MM.1S (cell line): ENCODE data around the gene GRIK4.

Experiments used
- DNase-seq: peaks from one replicate; pipeline ENCODE4 v3.0.0-alpha.2; 2015
- H2AFZ ChIP-seq: fragments of 300-600 bp; sonication (generic); 2 replicates; pipeline ENCODE4 v1.6.0; 2016; ENCODE audit warnings: antibody characterized with exemption, low read length
- H3F3A ChIP-seq: fragments of 300-600 bp; sonication (generic); 2 replicates; pipeline ENCODE4 v1.6.1; 2016; ENCODE audit warnings: mild to moderate bottlenecking, antibody characterized with exemption, low read length, moderate library complexity, mixed read lengths; ENCODE audit not compliant: insufficient read depth
- H3K27ac ChIP-seq: fragments of 300-600 bp; sonication (generic); 2 replicates; pipeline ENCODE4 v1.5.1; 2016; ENCODE audit warnings: mild to moderate bottlenecking, low read length
- H3K27me3 ChIP-seq: fragments of 300-600 bp; sonication (generic); replicated peaks from 2 replicates; pipeline ENCODE4 v1.6.0; 2016; ENCODE audit warnings: low read length; ENCODE audit not compliant: insufficient read depth
- H3K36me3 ChIP-seq: fragments of 300-600 bp; sonication (generic); replicated peaks from 2 replicates; pipeline ENCODE4 v1.6.1; 2016; ENCODE audit warnings: mild to moderate bottlenecking, low read length, mixed read lengths; ENCODE audit not compliant: insufficient read depth
- H3K4me1 ChIP-seq: fragments of 300-600 bp; sonication (generic); 2 replicates; pipeline ENCODE4 v1.6.1; 2016; ENCODE audit warnings: low read length, mixed read lengths
- H3K4me2 ChIP-seq: fragments of 300-600 bp; sonication (generic); 2 replicates; pipeline ENCODE4 v1.6.0; 2016; ENCODE audit warnings: low read depth, low read length
- H3K4me3 ChIP-seq: fragments of 300-600 bp; sonication (generic); 2 replicates; pipeline ENCODE4 v1.5.1; 2016; ENCODE audit warnings: low read length, mixed read lengths
- H3K79me2 ChIP-seq: fragments of 300-600 bp; sonication (generic); 2 replicates; pipeline ENCODE4 v1.6.1; 2016; ENCODE audit warnings: mixed run types, low read length, mixed read lengths
- H3K9ac ChIP-seq: fragments of 300-600 bp; sonication (generic); 2 replicates; pipeline ENCODE4 v1.6.1; 2016; ENCODE audit warnings: low read length, mixed read lengths
- H3K9me2 ChIP-seq: fragments of 300-600 bp; sonication (generic); replicated peaks from 2 replicates; pipeline ENCODE4 v1.6.1; 2016; ENCODE audit warnings: mild to moderate bottlenecking, low read length, mixed read lengths; ENCODE audit not compliant: insufficient read depth
- H3K9me3 ChIP-seq: fragments of 300-600 bp; sonication (generic); replicated peaks from 2 replicates; pipeline ENCODE4 v1.6.1; 2016; ENCODE audit warnings: mild to moderate bottlenecking, low read length, mixed read lengths; ENCODE audit not compliant: insufficient read depth
- H4K20me1 ChIP-seq: fragments of 300-600 bp; sonication (generic); 2 replicates; pipeline ENCODE4 v1.6.1; 2016; ENCODE audit warnings: mild to moderate bottlenecking, low read length, moderate library complexity, mixed read lengths; ENCODE audit not compliant: insufficient read depth
- EZH2 ChIP-seq: fragments of 300-600 bp; sonication (generic); optimal IDR thresholded peaks from 2 replicates; pipeline ENCODE3; 2017; ENCODE audit warnings: low read depth, mild to moderate bottlenecking, antibody characterized with exemption, low read length, mixed read lengths
- EZH2phosphoT487 ChIP-seq: fragments of 300-600 bp; sonication (generic); IDR thresholded peaks from 2 replicates; pipeline ENCODE4 v1.6.1; 2018; ENCODE audit warnings: antibody characterized with exemption, low read length
- TF ChIP-seq, protein P1 (sequence below): fragments of 300-600 bp; sonication (generic); IDR thresholded peaks from 2 replicates; pipeline ENCODE4 v1.5.1; 2016; ENCODE audit warnings: antibody characterized with exemption, low read length, mixed read lengths

The GRIK4 gene

DNA sequence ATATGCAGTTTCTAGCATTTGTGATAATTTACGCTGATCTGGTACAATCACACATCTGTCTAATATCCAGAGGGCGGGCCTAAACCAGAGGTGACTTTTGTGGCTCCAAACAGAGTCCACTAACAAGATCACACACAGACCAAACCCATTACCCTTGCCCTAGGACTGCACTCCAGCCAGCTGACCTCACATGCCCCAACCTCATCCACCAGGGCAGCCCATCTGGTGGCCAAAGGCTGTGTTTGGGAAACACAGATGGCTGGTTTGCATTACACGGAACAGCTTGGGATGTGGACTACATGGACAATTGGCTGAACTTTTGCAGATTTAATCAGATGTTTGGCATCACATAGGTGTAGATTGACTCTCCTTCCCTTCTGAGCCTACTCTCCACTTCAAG is 228.2 kb downstream of the GRIK4 start:
- no peak for DNase-seq
- no peaks in the 10 kb centered on the region for H3K79me2 ChIP-seq
- no peaks in the 10 kb centered on the region for H3K36me3 ChIP-seq
- H3F3A ChIP-seq, result no peaks in the 10 kb centered on the region
- H3K27ac ChIP-seq, result no peak overlapping the region
- no peaks in the 10 kb centered on the region for H3K9me2 ChIP-seq
- no peaks in the 10 kb centered on the region for H4K20me1 ChIP-seq
- no peaks in the 10 kb centered on the region for H3K4me1 ChIP-seq
- no peak overlapping the region for H3K9ac ChIP-seq
- H3K27me3 ChIP-seq, result no peaks in the 10 kb centered on the region
- TF ChIP-seq EZH2 (no peak), EZH2phosphoT487 (no peak)
- TF ChIP-seq, protein P1, sequence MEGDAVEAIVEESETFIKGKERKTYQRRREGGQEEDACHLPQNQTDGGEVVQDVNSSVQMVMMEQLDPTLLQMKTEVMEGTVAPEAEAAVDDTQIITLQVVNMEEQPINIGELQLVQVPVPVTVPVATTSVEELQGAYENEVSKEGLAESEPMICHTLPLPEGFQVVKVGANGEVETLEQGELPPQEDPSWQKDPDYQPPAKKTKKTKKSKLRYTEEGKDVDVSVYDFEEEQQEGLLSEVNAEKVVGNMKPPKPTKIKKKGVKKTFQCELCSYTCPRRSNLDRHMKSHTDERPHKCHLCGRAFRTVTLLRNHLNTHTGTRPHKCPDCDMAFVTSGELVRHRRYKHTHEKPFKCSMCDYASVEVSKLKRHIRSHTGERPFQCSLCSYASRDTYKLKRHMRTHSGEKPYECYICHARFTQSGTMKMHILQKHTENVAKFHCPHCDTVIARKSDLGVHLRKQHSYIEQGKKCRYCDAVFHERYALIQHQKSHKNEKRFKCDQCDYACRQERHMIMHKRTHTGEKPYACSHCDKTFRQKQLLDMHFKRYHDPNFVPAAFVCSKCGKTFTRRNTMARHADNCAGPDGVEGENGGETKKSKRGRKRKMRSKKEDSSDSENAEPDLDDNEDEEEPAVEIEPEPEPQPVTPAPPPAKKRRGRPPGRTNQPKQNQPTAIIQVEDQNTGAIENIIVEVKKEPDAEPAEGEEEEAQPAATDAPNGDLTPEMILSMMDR, result no peak
- no peak overlapping the region for H3K4me3 ChIP-seq
- H2AFZ ChIP-seq, result no peak overlapping the region
- no peak overlapping the region for H3K4me2 ChIP-seq
- H3K9me3 ChIP-seq, result no peaks in the 10 kb centered on the region

DNA sequence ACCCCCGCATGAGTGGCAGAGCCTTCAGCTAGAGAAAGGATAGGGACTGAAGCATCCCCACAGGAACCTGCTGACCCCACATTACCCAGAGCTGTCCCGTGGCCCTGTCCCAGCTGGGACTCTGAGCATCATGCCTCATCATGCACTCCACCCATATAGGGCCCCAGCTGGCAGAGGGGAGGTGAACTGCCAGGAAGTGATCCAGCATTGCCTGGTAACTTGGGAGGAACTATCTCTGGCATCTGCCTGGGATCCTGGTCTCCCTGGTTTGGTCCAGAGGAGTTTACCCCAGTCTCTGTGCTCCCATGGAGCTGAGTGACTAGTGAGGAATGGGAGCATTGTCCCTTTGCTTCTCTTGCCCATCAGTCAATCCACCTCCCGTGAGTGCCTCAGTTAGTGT is 228.8 kb downstream of the GRIK4 start:
- Histone ChIP-seq H3K9me2 (no peaks in the 10 kb centered on the region), H3K9me3 (no peaks in the 10 kb centered on the region), H3F3A (no peaks in the 10 kb centered on the region), H2AFZ (no peak overlapping the region), H3K36me3 (no peaks in the 10 kb centered on the region), H3K4me3 (no peak overlapping the region), H3K27ac (no peak overlapping the region), H3K4me1 (no peaks in the 10 kb centered on the region), H3K27me3 (no peaks in the 10 kb centered on the region), H3K79me2 (no peaks in the 10 kb centered on the region), H4K20me1 (no peaks in the 10 kb centered on the region), H3K4me2 (no peak overlapping the region), H3K9ac (no peak overlapping the region)
- DNase-seq, result no peak
- TF ChIP-seq EZH2phosphoT487 (no peak), EZH2 (no peak)
- TF ChIP-seq, protein P1, result no peak

DNA sequence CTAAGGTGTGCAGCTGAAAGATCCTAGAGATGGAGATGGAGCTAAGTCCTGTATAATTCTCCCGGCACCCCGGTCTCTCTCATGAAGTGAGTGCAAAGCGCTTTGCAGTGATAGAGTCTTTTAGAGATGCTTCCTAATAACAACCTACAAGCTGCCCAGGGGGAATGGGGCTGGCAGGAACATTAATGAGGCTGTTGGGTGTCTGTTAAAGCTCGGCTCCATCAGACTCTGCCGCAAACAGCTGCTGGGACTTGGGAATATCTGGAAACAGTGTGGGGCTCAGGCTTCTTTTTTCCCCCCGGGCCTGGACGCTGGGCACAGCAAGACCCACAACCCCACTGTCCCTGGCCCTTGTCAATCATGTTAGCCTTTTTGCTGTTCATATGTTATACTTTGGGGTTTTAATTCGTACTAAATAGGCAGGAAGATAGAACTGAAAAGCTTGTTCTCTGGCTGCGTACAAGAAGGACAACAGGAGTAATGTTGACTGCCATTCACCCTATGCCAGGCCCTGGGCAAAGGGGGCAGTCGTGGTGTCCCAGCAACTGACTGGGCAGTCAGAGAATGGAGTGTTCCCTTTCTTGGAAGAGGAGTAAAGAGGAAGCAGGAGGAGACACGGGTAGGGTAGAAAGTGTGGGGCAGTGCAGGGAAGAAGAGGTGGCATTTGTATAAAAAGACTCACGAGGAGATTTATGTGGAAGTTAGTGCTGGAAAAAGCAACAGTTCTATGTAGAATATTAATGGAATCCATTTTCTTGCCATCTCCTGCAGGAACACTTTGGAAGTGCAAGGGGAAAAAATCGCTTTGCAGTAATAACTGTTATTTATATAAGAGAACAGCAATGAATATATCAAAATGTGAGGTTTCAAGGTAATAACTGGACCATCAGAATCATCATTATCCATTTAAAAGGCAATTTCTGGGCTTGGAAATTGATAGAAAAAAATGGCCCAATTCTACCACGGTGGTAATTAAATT is 232.8 kb downstream of the GRIK4 start:
- H3K27me3 ChIP-seq, result no peaks in the 10 kb centered on the region

More for the DNA sequence above, 232.8 kb downstream of the GRIK4 start:
- no peaks in the 10 kb centered on the region for H3F3A ChIP-seq
- no peaks in the 10 kb centered on the region for H3K36me3 ChIP-seq
- H2AFZ ChIP-seq, result no peak overlapping the region
- H3K4me1 ChIP-seq, result no peaks in the 10 kb centered on the region
- no peak overlapping the region for H3K9ac ChIP-seq
- no peak for TF ChIP-seq EZH2phosphoT487
- no peak for TF ChIP-seq EZH2
- TF ChIP-seq, protein P1, result no peak
- H3K9me2 ChIP-seq, result no peaks in the 10 kb centered on the region
- no peak overlapping the region for H3K27ac ChIP-seq
- H3K79me2 ChIP-seq, result no peaks in the 10 kb centered on the region
- no peaks in the 10 kb centered on the region for H3K9me3 ChIP-seq
- H3K4me2 ChIP-seq, result no peak overlapping the region
- no peak overlapping the region for H3K4me3 ChIP-seq
- no peaks in the 10 kb centered on the region for H4K20me1 ChIP-seq
- no peak for DNase-seq
